DOHH2 (cell line): ENCODE data around the gene RABEPK.

Experiments
- CTCF ChIP-seq: fragments of 200-600 bp; sonication (generic); IDR thresholded peaks from one replicate; pipeline ENCODE4 v1.5.1; 2014; ENCODE audit warnings: antibody characterized with exemption, mild to moderate bottlenecking, low read depth, low read length; ENCODE audit not compliant: poor library complexity, severe bottlenecking
- EZH2phosphoT487 ChIP-seq: fragments of 200-600 bp; sonication (generic); IDR thresholded peaks from 2 replicates; pipeline ENCODE4 v1.6.1; 2017; ENCODE audit warnings: borderline replicate concordance, mild to moderate bottlenecking, antibody characterized with exemption, low read length, moderate library complexity, mixed read lengths

GRCh38 chr9:125254231-125254630, 53.9 kb downstream of the RABEPK start:
- no peak for TF ChIP-seq CTCF
- no peak for TF ChIP-seq EZH2phosphoT487
